ENCODE results near the gene UBTFL1.
"Not testable (repeated sequence)": the region's sequence is repeated elsewhere in the genome, so short reads cannot be mapped to it uniquely, and the experiment has no call there.

The UBTFL1 gene

DNA sequence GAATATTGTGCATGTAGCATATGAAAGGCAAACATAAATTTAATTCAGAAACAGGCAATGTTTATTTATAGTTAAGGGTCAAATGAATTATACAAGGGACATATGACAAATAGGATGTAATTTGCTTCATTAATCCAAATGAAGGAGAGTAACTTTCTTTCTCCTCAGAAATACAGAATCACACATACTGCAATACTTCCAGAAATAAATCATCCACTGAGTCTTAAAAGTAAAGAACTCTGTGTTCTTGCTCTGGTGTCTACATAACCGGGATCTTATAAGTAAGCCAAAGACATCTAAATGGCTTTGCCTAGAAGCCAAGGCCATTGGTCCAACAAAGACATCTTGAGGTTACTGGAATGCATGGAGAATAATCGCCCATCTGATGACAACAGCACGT is at the start of gene UBTFL1:
Gene UBTFL1 (plus strand): TSS at position 301 of the 400 bp plus-strand sequence. CDS start 0 bp downstream, at position 301.
- H3K36me3 ChIP-seq (ENCODE audit: insufficient read depth, low read length); H3K4me1 ChIP-seq (ENCODE audit: insufficient read depth, low read length): not testable (repeated sequence)

GRCh38 chr11:90051591-90052209 is 34.0 kb upstream of the UBTFL1 start:
- H3K36me3 ChIP-seq (ENCODE audit: insufficient read depth, low read length); H3K9ac ChIP-seq (ENCODE audit: low read depth, low read length); H3K9me3 ChIP-seq (ENCODE audit: control insufficient read depth, insufficient read depth, low read length); H3K4me1 ChIP-seq (ENCODE audit: insufficient read depth, low read length): not testable (repeated sequence)

More for the DNA sequence above, at the start of gene UBTFL1:
- not testable (repeated sequence) for H3K9ac ChIP-seq (ENCODE audit: low read depth, low read length); H3K9me3 ChIP-seq (ENCODE audit: control insufficient read depth, insufficient read depth, low read length)

DNA sequence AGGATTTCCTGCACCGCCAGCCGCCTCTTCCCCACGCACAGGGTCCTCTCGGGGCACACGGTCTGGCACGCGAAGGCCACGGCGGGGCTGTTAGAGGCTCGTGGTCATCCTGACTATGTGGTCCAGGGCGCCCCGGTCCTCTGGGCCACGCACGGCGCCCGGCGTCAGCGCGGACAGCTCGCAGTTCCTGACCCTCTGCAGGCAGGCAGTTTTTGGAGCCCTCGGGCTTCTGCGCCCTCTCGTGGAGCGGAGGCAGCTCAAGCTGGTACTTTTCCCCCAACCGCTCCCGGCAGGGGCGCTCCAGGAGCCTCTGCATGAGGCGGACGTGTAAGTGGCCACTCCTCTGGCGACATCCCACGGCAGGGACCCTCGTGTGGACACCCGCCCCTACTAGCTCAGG is 33.4 kb upstream of the UBTFL1 start:
- H3K36me3 ChIP-seq (ENCODE audit: insufficient read depth, low read length); H3K4me1 ChIP-seq (ENCODE audit: insufficient read depth, low read length); H3K9ac ChIP-seq (ENCODE audit: low read depth, low read length); H3K9me3 ChIP-seq (ENCODE audit: control insufficient read depth, insufficient read depth, low read length): not testable (repeated sequence)

GRCh38 chr11:90053545-90053944 is 32.2 kb upstream of the UBTFL1 start:
- H3K9me3 ChIP-seq (ENCODE audit: control insufficient read depth, insufficient read depth, low read length); H3K36me3 ChIP-seq (ENCODE audit: insufficient read depth, low read length); H3K4me1 ChIP-seq (ENCODE audit: insufficient read depth, low read length); H3K9ac ChIP-seq (ENCODE audit: low read depth, low read length): not testable (repeated sequence)

- not testable (repeated sequence) for H3K36me3 ChIP-seq (ENCODE audit: insufficient read depth, low read length); H3K4me1 ChIP-seq (ENCODE audit: insufficient read depth, low read length); H3K9ac ChIP-seq (ENCODE audit: low read depth, low read length); H3K9me3 ChIP-seq (ENCODE audit: control insufficient read depth, insufficient read depth, low read length)
Observed at GRCh38 chr11:90088731-90089130, 3.0 kb downstream of the UBTFL1 start.

DNA sequence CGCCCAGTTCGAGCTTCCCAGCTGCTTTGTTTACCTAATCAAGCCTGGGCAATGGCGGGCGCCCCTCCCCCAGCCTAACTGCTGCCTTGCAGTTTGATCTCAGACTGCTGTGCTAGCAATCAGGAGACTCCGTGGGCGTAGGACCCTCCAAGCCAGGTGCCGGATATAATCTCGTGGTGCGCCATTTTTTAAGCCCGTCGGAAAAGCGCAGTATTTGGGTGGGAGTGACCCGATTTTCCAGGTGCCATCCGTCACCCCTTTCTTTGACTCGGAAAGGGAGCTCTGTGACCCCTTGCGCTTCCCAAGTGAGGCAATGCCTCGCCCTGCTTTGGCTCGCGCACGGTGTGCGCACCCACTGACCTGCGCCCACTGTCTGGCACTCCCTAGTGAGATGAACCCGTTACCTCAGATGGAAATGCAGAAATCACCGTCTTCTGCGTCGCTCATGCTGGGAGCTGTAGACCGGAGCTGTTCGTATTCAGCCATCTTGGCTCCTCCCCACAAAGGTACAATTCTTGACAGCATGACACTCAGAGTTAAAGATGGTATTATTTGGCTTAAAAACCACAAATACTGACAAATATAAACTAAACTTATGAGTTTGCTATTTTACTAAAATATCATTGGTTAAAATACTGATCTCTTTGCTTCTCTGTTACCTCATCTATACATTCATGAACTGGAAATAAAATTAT is 9.6 kb downstream of the UBTFL1 start:
- H3K36me3 ChIP-seq (ENCODE audit: insufficient read depth, low read length); H3K9me3 ChIP-seq (ENCODE audit: control insufficient read depth, insufficient read depth, low read length); H3K4me1 ChIP-seq (ENCODE audit: insufficient read depth, low read length); H3K9ac ChIP-seq (ENCODE audit: low read depth, low read length): not testable (repeated sequence)

- H3K36me3 ChIP-seq (ENCODE audit: insufficient read depth, low read length); H3K4me1 ChIP-seq (ENCODE audit: insufficient read depth, low read length); H3K9me3 ChIP-seq (ENCODE audit: control insufficient read depth, insufficient read depth, low read length); H3K9ac ChIP-seq (ENCODE audit: low read depth, low read length): not testable (repeated sequence)
Observed at GRCh38 chr11:90098261-90098660, 12.5 kb downstream of the UBTFL1 start.

DNA sequence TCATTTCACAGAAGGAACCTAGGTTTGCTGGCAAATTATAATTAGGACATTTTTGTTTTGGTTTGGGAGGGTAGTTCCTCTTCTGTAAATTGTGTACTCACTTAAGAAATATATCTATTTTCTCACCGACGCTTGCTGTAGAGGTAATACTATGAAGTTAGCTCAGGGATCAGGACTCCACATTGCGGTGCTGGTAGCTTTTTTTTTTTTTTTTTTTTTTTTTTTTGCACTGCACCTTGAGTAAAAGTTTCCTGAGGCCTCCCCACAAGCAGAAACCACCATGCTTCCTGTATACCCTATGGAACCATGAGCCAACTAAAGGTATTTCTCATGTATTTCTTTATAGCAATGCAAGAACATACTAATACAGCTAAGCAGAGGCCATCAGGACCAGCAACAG is 14.7 kb downstream of the UBTFL1 start:
- Histone ChIP-seq H3K36me3 (ENCODE audit: insufficient read depth, low read length) (no peaks in the 10 kb centered on the region), H3K9me3 (ENCODE audit: control insufficient read depth, insufficient read depth, low read length) (no peaks in the 10 kb centered on the region), H3K4me1 (ENCODE audit: insufficient read depth, low read length) (no peaks in the 10 kb centered on the region), H3K9ac (ENCODE audit: low read depth, low read length) (no peak overlapping the region)

GRCh38 chr11:90113541-90113940 is 27.8 kb downstream of the UBTFL1 start:
- H3K4me1 ChIP-seq (ENCODE audit: insufficient read depth, low read length) = no peaks in the 10 kb centered on the region
- H3K36me3 ChIP-seq (ENCODE audit: insufficient read depth, low read length) = no peaks in the 10 kb centered on the region
- no peak overlapping the region for H3K9ac ChIP-seq (ENCODE audit: low read depth, low read length)
- no peaks in the 10 kb centered on the region for H3K9me3 ChIP-seq (ENCODE audit: control insufficient read depth, insufficient read depth, low read length)

DNA sequence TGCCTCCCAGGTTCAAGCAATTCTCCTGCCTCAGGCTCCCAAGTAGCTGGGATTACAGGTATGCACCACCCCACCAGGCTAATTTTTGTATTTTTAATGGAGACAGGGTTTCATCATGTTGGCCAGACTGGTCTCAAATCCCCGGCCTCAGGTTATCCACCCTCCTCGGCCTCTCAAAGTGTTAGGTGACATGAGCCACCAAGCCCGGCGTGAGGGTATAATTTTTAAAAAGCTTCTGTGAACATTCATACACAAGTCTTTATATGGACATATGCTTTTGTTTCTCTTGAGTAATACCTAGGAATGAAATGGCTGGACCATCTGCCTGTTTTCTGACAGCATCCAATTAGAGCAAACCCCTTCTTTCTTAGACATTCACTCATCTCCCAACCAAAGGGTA is 34.4 kb downstream of the UBTFL1 start:
- H3K4me1 ChIP-seq (ENCODE audit: insufficient read depth, low read length) = no peaks in the 10 kb centered on the region
- no peaks in the 10 kb centered on the region for H3K9me3 ChIP-seq (ENCODE audit: control insufficient read depth, insufficient read depth, low read length)
- H3K36me3 ChIP-seq (ENCODE audit: insufficient read depth, low read length) = no peaks in the 10 kb centered on the region
- no peak overlapping the region for H3K9ac ChIP-seq (ENCODE audit: low read depth, low read length)

- Histone ChIP-seq H3K9me3 (ENCODE audit: control insufficient read depth, insufficient read depth, low read length) (no peaks in the 10 kb centered on the region), H3K36me3 (ENCODE audit: insufficient read depth, low read length) (no peaks in the 10 kb centered on the region), H3K4me1 (ENCODE audit: insufficient read depth, low read length) (no peaks in the 10 kb centered on the region), H3K9ac (ENCODE audit: low read depth, low read length) (no peak overlapping the region)
Observed at GRCh38 chr11:90124371-90124770, 38.6 kb downstream of the UBTFL1 start.

- no peaks in the 10 kb centered on the region for H3K9me3 ChIP-seq (ENCODE audit: control insufficient read depth, insufficient read depth, low read length)
- no peak overlapping the region for H3K9ac ChIP-seq (ENCODE audit: low read depth, low read length)
- H3K36me3 ChIP-seq (ENCODE audit: insufficient read depth, low read length) = no peaks in the 10 kb centered on the region
- no peaks in the 10 kb centered on the region for H3K4me1 ChIP-seq (ENCODE audit: insufficient read depth, low read length)
Observed at GRCh38 chr11:90124946-90125345, 39.2 kb downstream of the UBTFL1 start.

GRCh38 chr11:90133560-90134477 is 48.1 kb downstream of the UBTFL1 start:
- Histone ChIP-seq H3K9ac (ENCODE audit: low read depth, low read length) (peak overlapping the region; percentile 59), H3K4me1 (ENCODE audit: insufficient read depth, low read length) (peaks cover 7% of the 10 kb centered on the region; the same call in 1 of the 2 replicates)

DNA sequence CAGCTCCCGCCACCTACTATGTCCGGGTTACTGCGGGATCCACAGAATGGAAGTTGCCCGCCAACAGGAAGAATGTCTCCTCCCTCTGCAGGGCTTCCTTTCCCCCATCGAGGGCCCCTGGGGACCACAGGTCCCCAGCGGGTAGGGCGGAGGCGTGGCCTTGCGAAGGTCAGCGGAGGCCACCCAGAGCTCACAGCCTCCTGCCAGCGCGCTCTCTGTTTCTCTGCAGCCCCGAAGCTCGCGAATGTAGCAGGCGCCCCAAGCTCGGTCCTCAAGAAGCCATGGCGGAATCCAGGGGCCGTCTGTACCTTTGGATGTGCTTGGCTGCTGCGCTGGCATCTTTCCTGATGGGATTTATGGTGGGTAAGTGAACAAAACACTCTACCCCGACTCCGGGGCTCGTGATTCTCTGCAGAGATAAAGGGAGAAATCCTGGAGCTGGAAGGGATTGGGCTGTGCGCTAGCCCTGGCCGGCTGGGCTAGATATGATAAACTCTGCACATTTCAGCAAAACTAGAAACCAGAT is 48.8 kb downstream of the UBTFL1 start, which contains the start of gene NAALAD2:
Gene NAALAD2 (plus strand): TSS at position 186 of the 526 bp plus-strand sequence. CDS start 96 bp downstream, at position 282.
- peaks cover 7% of the 10 kb centered on the region; the same call in 1 of the 2 replicates for H3K4me1 ChIP-seq (ENCODE audit: insufficient read depth, low read length)
- H3K36me3 ChIP-seq (ENCODE audit: insufficient read depth, low read length) = no peaks in the 10 kb centered on the region
- peak within 1 kb of the TSS; percentile 59 for H3K9ac ChIP-seq (ENCODE audit: low read depth, low read length)
- no peaks in the 10 kb centered on the region for H3K9me3 ChIP-seq (ENCODE audit: control insufficient read depth, insufficient read depth, low read length)

More at GRCh38 chr11:90133560-90134477, 48.1 kb downstream of the UBTFL1 start:
- H3K9me3 ChIP-seq (ENCODE audit: control insufficient read depth, insufficient read depth, low read length) = no peaks in the 10 kb centered on the region
- no peaks in the 10 kb centered on the region for H3K36me3 ChIP-seq (ENCODE audit: insufficient read depth, low read length)

Data from ES-I3 (cell line).